ENCODE measurements around the gene SPNS3.

SPNS3 gene

GRCh38 chr17:4472286-4472685, 38.5 kb downstream of the SPNS3 start:
- no peak for DNase-seq

DNA sequence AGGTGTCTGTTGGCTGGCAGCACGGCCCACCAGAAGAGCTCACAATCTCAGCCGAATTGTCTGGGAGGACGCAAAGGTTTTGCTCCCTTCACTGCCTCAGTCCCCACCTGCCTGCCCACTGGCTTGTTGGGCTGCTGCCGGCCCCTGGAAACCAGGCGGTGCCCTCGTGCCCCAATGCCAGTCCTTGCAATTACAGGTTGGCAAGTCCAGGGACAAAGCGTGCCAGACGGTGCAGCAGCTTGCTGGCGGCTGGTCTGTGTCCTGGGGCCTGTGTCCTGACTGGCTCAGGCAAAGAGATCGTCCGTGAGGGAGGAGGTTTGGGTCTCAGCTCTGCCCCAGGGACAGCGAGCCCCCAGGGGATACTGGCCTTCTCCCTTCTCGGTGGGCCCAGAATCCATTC, 40.4 kb downstream of the SPNS3 start:
- DNase-seq, result no peak

GRCh38 chr17:4475001-4475400, 41.3 kb downstream of the SPNS3 start:
- DNase-seq, result no peak

DNA sequence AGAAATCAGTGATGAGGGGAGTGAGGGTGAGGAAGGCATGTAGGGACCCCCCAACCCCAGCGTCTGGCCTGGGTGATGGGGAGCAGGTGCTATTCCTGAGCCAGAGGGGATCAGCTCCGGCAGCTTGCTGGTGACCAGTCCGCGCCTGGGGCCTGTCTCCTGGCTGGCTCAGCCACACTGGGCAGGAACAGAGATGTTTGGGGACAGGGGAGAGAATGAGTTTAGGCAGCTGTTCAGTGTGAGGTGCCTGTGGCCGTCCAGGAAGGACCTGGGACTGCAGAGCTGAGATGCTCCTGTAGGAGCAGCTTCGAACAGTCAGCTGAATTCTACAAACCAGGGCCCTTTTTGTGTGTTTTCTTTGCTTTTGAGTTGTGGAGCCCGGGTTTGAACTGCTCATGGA, 41.7 kb downstream of the SPNS3 start:
- no peak for DNase-seq

DNA sequence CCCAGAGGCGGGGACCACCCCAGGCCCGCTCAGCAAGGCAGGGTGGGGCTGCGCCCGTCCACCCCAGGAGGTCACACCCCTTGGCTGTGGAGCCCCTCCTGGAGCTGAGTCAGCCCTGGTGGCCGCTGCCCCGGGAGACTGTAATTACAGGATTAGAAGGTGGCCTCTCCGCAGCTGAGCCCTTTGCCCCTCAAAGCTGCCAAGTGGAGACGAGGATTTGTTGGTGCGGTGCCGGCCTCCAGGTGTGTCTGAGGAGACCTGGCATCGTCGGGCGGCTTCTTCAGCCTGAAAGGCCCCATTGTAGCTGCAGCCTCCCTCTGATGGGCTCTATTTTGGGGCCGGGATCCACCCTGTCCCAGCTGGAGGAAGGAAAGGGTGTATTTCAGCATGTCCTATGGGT, 42.3 kb downstream of the SPNS3 start:
- no peak for DNase-seq

DNA sequence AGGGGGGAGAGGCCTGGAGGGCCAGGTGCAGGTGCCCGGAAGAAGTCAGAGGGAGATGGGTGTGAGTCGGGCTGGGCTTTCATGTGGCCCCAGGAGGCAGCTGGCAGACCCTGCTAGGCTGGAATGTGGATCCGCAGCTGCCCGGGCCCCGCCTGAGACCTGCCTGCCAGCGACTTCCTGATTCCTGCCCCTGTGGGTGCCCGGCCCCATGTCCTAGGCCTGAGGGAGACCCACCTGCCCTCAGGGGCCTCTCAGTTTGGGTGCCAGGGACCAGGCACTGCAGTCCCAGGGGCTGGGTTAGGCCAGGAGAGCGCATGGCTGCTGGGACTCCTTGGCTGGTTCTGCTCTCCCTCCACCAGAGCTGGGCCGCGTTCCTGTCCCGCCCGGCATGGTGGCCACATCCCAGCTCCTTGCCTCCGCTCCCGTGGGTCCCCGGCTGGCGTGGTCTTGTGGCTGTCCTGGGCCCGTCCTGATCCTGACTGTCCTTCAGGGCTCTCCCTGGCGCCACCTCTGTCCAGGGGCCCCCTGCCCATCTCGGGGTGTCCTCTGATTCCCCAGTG, 42.9 kb downstream of the SPNS3 start:
- DNase-seq, result no peak

DNA sequence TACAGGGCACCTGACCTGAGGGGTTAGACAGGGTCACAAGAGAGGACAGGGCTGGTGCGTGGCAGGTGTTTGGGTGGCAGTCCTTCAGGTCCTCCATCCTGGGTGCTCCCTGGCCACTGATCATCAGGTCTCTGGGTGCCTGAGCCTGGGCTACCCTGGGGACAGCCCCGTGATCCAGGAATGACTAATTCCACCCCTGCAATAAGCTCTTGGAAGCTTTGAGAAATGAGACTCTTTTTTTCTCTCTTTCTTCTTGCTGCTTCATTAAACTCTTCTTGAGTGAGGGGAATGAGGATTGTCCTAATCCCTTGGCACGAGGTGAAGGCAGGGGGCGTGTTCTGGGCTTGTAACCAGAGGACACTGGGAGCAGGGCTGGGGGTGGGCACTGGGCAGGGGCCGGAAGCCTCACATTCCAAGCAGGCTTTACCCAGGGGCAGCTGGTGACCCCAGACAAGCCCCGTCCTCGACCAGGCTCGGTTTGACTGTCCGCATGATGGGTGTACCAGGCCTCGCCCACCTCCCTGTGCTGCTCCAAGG, 43.6 kb downstream of the SPNS3 start:
- no peak for DNase-seq

GRCh38 chr17:4478318-4478830, 44.6 kb downstream of the SPNS3 start:
- DNase-seq, result no peak

DNA sequence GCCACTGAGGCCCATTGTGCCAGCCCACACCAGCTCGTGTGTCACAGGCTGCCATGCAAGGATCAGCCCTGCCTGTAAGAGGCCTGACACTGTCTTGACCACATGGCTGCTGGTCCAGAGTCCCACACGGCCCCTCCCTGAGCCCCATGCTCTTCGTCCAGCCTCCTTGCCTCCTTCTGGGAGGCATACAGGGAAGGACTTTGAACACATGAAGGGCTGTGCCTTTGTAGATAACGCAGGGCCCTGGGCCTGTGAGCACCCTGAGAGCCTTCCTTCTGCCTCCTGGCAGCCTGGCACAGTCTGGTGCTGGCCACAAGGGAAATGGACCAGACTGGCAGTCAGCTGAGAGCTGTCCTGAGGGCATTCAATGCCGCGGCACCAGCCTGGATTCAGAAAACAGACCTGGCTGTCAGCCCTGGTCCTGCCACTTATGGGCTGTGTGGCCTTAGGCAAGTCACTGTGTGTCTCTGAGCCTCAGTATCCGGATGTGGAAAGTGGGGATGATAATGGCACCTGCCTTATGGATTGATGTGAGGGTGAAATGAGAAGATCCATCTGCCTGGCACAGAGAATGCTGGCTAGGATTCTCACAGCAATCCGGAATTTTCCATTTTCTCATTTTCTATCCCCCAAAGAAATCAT, 45.7 kb downstream of the SPNS3 start:
- no peak for DNase-seq

- DNase-seq, result no peak
Observed at GRCh38 chr17:4479982-4480751, 46.4 kb downstream of the SPNS3 start.

DNA sequence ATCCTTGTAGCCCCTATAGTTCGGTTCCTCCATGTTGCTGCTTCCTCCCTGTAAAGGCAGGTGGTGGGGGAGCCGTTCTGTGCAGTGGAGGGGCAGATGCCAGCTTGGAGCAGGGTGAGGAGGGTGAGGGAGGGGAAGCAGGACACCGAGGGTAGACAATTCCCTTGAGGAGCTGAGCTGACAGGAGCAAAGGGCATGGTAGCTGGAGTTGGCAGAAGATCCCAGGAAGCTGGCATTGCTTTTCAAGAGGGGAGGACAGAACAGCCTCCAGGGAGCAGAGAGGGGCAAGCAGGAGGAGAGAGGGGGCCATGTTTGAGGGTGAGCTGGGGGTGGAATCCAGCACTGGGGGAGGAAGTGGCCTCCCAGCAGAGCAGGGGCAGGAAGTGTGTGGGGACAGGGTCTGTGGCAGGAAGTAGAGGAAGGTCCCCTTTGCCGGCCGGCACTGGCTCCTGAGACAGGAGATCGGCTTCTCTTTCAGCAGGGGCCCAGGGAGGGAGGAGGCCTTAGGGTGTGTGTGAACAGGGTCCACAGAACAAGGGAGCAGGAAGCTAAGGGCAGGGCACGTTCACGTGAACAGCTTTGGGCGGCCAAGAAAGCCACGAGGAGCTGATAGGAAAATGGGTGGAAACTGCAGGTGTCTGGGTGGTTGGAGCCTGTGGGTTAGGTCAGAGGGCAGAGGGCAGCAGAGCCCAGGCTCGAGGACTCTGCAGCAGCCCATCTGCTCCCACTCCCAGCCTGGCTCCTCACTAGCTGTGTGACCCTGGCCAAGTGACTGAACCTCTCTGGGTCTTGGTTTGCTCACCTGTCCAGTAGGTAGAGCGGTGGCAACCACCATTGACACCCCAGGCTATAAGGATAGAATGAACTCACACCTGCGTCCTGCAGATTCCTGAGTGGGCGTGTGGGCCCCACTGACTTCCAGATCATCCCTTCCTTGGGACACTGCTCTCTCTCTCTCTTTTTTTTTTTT, 47.5 kb downstream of the SPNS3 start:
- peak; percentile 59 to 60 for DNase-seq

- DNase-seq, result no peak
Observed at GRCh38 chr17:4482338-4483011, 48.7 kb downstream of the SPNS3 start.

DNA sequence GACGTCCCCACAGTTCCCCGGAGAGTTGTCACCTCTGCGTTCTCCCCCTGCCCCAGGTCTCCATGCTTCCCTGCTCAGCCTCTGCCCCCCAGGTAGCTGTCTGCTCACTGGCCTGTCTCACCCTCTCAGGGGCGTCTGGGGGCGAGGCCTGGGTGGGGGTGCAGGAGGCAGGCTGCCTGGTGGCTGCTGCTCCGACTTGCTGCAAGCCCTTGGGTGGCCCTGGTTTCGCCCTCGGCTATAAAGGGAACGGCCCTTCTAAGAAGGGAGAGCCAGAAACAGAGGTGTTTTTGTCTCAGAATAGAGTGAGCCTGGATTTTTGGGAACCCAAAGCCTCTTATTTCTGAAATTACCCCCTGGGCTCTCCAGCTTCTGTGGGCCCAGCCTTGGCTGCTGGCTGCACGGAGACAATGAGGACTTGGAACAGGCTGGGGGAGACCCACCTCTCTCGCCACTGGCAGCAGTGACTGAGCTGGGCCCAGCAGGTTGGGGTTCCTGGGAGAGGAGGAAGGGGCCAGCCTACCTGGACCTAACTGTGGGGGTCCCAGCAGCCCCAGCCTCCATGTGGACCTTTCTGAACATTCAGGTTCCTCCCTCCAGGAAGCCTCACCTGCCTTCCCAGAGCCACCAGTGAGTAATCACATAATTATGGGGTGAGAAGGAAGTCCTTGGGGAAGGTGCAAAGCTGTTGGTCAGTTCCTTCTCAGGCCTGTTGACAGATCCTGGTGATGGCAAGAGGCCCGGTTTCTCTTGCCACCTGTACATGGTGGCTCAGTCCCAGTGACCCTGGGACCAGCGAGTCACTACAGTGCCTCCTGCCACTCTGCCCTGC, 49.5 kb downstream of the SPNS3 start:
- DNase-seq, result no peak

- DNase-seq, result peak; percentile 69 to 75
Observed at GRCh38 chr17:4485676-4486646, 52.2 kb downstream of the SPNS3 start.

DNA sequence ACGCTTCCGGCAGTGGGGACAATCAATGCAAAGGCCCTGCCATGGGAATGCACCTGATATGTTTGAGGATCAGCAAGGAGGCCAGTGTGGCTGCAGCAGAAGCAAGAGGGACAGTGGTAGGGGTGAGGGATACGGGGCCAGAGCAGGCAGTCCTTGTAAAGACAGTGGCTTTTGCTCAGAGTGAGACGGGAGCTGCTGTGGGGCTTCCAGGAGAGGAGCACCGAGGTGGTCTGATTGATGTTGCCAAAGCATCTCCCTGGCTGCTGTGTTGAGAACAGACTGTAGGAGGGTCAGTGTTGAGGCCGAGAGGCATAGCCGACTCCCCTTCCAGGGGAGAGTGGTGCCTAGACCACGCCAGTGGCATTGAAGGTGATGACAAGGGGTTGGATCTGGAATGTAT, 53.6 kb downstream of the SPNS3 start:
- DNase-seq, result no peak

DNA sequence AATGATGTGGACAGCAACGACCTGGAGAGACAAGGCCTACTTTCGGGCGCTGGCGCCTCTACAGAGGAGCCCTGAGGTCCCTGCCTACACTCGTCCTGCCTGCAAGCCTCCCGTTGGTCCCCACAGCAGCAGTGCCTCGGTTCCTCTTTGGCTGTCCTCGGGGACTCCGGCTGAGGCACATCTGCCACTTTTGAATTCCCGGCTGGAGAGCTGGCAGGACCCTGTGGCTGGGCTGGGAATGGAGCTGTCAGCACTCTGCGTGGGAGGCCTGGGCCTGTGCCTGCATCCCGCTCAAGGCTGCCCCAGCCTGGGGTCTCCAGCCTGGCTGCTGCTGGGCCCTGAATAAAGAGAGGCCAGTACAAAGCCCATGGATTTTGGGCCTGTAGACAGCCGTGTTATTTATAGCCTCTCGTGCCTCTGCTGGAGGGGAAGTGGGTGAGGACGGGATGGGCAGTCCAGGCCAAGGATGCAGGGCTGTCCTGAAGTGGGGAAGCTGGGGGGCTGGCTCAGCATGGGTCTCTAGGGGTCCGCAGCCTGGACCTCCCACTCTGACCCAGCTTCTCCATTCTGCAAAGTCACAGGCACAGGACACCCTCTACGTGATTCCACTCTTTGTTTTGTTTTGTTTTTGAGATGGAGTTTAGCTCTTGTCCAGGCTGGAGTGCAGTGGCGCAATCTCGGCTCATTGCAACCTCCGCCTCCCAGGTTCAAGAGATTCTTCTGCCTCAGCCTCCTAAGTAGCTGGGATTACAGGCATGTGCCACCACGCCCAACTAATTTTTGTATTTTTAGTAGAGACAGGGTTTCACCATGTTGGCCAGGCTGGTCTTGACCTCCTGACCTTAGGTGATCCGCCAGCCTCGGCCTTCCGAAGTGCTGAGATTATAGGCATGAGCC, 54.3 kb downstream of the SPNS3 start:
- no peak for DNase-seq

GRCh38 chr17:4488989-4489595, 55.4 kb downstream of the SPNS3 start:
- no peak for DNase-seq

- DNase-seq, result no peak
Observed at GRCh38 chr17:4490109-4490591, 56.4 kb downstream of the SPNS3 start.
